Stomach (tissue), 4 donors: ENCODE results near the gene PRAC2.

Experiments
- CTCF ChIP-seq, 7 experiments: fragments of 450-650 bp in 4 of 7; fragments of 200-600 bp in 3 of 7; sonication (generic) in 3 of 7; IDR thresholded peaks; one replicate each; pipeline ENCODE4 v1.5.1; 2016 to 2019; ENCODE audit warnings: antibody characterized with exemption in 7 of 7, control low read depth in 2 of 7, mild to moderate bottlenecking in 1 of 7
- POLR2AphosphoS5 ChIP-seq, 3 donors: sonication (generic); formaldehyde crosslinking; IDR thresholded peaks; one replicate each; pipeline ENCODE4 v1.6.1; 2016; ENCODE audit warnings: antibody characterized with exemption in 3 of 3

GRCh38 chr17:48751733-48752398, 28.9 kb downstream of the PRAC2 start:
- TF ChIP-seq CTCF (IDR thresholded peaks at IDR 0.05) (no peak), POLR2AphosphoS5 (IDR thresholded peaks at IDR 0.05) (no peak)
